ENCODE results near the gene OSBPL10. TPM values are rescaled to one million over a fixed set of nuclear protein-coding genes. Genes with fewer than 3 reads are reported as not detected.

The OSBPL10 gene
- total RNA-seq, 1 donor from 2014 or later: 17.3 TPM

DNA sequence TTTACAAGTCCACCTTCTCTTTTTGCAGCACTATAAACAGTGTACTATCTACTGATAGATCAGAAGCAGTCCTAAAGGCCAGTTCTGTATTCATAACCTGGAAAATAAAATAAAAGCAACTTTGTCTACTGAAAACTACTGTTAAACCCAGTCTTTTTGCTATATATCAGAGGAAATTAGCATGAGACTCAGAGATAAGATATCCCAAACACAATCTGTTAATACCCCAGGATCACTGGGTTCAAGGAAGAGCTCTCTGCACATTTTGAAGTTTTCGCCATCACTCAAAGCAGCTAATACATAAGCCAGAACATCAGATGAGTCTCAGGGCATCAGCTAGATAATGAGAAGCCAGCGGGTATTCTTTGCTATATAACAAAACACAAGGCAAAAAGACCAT, 21.8 kb downstream of the OSBPL10 start:
- no peak for DNase-seq (ENCODE audit: low read depth, low spot score)

DNA sequence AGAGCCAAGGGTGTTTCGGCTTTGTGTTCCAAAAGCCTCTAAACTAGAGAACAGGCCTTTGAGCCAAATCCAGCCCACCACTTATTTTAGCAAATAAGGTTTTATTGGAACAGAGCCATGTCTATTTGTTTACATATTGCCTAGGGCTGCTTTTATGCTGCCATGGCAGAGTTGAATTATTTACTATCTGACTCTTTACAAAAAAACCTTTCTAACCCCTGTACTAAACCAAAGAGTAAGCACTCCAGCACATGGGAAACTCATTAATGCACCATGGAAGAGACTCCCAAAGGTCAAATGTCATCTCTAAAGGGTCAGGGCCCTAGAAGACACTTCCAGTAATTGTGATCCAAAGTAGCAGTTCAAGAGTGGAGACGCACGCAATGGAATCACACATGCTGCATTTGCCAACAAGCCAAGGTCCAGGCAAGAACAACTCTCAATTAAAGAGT, 22.3 kb downstream of the OSBPL10 start:
- no peak for DNase-seq (ENCODE audit: low read depth, low spot score)

DNA sequence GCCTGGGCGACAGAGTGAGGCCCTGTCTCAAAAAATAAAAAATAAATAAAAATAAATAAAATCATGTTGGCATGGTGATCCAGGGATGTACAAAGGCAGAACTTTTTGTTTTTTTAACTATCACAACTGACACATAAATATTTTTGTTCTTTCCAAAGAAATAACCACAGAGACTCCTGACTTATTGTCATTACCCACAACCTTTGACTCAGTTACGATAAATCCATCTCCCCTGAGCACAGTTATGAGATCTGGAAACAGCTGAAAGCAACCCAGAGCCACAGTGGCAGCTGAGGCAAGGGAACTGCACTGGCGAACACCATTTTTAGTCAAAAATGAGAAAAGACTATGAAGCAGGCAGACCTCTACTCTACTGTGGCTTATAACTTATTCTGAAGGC, 24.0 kb downstream of the OSBPL10 start:
- no peak for DNase-seq (ENCODE audit: low read depth, low spot score)

DNA sequence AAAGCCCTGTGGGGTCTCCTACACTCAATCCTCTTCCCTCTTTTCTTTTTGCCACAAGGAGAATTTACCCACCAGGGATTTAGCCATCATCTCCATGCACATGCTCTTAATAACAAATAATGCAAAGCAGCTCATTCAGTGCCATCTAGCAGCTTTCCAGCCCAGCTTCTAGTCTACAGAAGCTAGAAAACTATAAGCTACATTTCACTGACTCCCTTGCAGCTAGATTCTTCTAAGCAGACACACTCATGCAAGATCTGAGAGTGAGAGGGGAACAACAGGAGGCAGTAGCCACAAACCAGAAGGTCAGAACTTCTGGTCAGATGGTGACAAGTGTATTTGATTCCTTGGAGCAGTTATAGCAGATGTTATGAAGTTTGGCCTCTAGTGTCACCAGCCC, 25.5 kb downstream of the OSBPL10 start:
- DNase-seq (ENCODE audit: low read depth, low spot score): no peak

DNA sequence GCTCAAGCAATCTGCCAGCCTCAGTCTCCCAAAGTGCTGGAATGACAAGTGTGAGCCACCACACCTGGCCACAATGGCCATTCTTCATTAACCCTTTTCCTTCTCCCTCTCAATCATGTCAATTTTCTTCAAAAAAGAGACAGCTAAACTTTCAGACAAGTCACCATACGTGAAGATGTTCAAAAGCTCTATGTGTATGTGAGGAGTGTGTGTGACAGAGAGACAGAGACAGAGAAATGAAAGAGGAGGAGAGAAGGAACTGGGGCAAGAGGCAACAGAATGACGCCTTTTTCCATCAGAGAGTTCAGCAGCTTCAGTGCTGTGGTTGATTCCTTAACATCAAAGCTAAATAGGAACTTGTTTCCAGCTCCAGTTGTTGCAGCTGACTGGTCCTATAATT, 27.4 kb downstream of the OSBPL10 start:
- DNase-seq (ENCODE audit: low read depth, low spot score): no peak

DNA sequence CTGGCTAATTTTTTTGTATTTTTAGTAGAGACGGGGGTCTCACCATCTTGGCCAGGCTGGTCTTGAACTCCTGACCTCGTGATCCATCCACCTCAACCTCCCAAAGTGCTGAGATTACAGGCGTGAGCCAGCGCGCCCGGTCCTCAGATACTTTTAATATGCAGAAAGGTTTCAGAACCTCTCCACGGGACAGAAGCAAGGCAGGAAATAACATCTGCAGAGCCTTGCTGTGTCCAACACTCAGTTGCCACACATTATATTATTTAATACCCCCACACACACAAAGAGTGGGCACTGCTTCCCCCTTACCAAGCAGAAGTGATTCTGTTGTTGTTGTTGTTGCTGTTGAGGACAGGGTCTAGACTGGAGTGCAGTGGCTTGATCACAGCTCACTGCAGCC, 28.0 kb downstream of the OSBPL10 start:
- DNase-seq (ENCODE audit: low read depth, low spot score): no peak

DNA sequence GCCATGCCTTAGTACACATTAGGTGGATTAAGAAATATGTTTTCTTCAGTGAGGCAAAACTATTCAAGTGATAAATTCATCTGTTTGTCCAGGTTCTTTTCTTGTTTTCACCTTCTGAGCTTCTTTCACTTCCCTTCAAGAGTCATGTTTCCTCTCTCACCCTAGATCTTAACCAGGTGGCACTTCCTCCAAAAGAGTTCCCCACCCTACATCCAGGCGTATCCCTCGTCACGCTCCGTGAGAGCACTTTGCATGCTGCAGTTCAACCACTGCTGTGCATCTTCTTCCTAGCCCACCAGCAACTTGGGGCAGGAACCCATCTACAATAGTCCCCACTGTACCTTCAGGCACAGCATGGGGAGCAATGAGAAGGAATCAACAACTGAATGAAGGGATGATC, 28.9 kb downstream of the OSBPL10 start:
- DNase-seq (ENCODE audit: low read depth, low spot score): no peak

DNA sequence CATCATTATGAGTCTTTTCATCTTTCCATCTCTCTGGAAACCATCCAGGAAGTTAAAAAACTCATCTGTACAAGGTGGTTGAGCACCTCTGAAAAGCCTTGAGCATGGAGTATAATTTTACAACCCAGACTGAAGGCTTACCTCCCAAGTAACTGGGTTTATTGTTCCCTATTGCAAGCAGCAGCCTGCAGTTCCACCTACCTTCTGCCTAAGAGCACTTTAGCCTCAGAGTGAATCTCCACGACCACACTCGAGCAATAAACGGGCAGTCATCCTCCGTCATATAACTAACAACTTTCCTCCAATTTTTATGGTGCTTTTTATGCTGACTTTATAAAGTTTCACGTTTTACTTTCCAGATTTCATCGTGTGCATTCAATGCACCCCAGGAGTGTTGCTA, 32.8 kb downstream of the OSBPL10 start:
- no peak for DNase-seq (ENCODE audit: low read depth, low spot score)

DNA sequence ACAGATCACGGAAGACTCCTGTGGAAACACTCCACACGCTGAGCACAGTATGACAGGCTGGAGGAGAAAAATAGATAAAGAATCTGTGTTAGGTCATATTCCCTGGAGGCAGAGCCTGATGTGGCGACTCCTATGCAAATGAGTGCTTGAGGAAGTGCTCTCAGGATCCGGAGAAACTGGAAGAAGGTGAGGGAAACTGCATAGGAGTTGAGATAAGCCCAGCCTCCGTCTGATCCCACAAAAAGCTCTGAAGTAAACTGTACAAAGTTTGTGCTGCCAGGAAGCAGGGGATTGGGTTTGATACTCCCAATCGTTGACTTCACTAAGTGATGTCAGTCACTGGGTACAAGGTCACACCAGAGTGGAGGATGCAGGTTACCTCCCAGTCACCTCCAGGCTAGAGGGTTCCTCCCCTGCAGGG, 33.4 kb downstream of the OSBPL10 start:
- no peak for DNase-seq (ENCODE audit: low read depth, low spot score)

DNA sequence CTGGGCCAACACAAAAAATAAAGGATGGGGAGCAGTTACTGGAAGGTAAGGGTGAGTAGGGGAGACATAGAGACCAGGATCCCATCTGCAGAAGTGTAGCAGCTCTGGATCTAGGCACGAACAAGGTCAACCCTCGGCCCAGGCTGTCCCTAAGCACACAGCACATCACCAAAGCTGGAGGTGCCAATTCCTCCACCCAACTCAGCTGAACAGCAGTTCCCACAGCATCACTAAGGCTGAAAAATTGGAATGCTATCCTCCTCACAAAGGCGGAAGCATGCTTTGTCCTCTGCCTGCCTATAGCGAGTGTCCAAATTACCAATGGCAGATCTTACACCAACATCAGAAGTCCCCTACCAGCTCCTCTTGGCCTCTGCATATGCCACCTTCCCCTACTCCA, 33.9 kb downstream of the OSBPL10 start:
- no peak for DNase-seq (ENCODE audit: low read depth, low spot score)

DNA sequence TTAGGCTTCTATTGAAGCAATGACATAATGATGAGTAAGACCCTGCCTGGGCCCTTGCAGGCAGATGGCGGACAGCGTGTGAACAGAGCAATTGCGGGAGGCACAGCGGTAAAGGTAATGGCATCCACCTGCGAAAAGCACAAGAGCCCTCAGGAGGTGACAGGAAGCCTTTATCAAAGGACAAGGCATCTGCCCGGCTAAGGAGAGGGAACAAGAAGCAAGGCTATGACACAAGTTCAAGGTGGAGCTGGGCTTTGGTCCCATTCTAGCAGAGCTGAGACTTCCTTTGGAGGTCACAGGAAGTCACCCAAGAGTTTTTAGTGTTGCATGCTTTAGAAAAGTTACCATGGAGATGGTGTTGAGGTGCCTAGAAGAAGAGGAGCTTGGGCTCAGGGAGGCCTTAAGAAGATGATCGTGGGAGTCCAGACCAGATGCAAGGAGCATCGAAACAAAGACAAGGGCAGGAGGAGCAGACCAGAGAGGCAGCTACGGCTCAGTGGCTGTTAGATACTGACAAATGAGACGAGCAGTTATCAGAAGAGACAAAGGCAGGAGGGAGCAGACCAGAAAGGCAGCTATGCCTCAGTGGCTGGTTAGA, 34.5 kb downstream of the OSBPL10 start:
- DNase-seq (ENCODE audit: low read depth, low spot score): no peak

DNA sequence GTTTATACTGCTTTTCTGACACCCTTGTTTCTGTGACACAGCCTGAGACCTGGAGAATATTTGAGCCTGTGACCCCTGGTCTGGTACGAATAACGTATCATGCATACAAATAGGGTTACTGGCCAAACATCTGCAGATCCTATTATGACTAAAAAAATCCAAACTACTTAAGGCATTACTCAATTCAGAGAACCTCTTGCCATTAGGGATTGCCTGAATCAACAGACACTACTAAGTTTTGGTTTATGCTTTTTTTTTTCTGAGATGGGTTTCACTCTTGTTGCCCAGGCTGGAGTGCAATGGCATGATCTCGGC, 35.4 kb downstream of the OSBPL10 start:
- no peak for DNase-seq (ENCODE audit: low read depth, low spot score)

DNA sequence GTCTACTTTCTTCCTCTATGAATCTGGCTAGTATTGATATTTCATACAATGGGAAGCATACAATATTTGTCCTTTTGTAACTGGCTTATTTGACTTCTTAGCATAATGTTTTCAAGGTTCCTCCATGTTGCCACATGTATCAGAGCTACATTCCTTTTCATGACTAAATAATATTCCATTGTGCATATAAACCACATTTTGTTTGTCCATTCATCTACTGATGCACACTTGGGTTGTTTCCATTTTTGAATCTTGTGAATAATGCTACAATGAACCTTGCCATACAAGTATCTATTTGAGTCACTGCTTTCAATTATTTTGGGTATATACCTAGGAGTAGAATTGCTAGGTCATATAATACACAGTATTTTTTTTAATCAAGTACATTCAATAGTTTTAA, 38.0 kb downstream of the OSBPL10 start:
- no peak for DNase-seq (ENCODE audit: low read depth, low spot score)

DNA sequence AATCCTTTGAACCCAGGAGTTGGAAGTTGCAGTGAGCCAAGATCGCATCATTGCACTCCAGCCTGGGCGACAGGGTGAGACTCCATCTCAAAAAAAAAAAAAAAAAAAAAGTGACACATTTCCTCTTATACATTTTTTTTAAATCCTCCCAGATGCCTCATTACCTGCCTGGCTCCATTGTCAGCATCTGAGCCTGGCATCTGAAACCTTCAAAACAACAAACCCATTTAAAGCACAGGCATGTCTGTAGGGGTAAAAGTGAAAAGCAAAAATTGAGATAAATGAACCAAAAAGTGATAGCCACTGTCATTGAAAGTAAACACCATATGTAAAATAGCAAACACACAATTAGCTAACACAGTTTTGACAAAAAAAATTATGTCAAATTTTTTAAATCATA, 38.6 kb downstream of the OSBPL10 start:
- no peak for DNase-seq (ENCODE audit: low read depth, low spot score)

DNA sequence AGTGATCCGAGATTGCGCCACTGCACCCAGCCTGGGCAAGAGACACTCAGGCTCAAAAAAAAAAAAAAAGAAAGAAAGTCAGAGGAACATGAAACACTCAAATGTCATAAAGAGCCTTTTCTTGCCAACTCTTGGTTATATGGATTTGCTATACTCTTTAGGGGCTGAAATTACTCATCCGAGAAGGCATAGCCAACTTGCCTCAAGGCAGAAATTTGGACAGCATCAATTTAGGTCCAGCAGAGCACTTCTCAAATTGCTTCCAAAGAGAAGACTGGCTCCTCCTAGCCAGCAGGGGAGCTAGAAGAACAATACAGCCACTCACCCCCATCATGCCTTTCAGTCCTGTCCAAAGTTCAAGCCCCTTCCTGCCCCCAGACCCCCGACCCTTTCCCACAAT, 43.8 kb downstream of the OSBPL10 start:
- no peak for DNase-seq (ENCODE audit: low read depth, low spot score)

DNA sequence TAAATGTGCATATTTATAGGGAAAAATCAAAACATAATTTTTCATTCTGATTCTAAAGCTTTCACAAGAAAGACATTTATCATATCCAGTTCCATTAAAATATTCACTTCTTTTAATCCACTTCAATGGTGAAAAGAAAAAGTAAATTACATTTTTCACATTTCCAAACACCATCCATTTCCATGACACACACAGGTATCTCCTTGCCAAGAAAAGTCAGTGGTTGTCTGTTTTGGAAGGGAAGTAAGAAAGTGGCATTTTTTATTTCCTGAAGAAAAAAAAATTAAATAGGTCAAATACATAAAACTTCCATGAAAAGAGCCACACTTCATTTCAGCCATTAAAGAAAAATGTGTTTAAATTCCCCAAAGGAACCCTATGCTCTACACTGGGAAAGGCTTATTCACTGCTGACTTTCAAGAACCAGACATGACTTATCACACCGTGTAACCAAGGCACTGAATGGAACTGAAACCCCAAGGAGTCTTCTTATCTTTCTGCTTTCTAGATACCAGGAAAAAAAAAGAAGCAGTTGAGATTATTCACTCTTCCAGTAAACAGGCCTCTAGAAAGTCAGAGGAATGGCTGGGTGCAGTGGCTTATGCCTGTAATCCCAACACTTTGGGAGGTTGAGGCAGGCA, 44.5 kb downstream of the OSBPL10 start:
- DNase-seq (ENCODE audit: low read depth, low spot score): no peak

DNA sequence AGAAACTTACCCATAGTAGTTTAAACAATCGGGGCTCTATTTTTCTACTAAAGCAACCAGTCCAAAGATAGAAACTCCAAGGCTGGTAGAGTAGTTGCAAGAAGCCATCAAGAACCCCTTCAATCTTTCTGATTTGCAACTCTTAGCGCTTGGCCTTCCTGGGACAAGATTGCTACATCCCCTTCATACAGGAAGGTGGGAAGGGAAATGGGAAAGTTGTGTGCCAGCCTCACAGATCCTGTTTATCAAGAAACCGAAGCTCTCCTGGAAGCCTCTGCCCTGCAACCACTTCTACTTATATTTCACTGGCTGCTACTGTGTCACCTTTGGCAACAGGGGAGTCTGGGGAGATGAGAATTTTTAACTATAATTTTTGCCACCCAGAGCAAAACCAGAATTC, 46.2 kb downstream of the OSBPL10 start:
- no peak for DNase-seq (ENCODE audit: low read depth, low spot score)

DNA sequence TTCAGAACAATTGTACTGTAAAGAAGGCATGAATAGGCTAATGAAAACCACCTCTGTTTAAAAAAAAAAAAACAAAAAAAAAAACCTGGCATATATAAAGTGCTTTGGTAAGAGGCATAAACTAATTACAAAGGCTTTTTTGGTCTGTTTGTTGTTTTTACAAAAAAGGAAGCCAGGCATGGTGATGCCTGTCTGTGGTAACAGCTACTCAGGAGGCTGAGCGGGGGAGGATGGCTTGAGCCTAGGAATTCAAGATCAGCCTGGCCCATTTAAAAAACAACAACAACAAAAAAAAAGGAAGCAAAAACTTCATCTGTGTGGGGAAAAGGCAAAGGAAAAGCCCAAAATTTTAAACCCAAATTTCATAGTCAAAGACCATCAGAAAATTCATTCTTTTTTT, 47.0 kb downstream of the OSBPL10 start:
- no peak for DNase-seq (ENCODE audit: low read depth, low spot score)

DNA sequence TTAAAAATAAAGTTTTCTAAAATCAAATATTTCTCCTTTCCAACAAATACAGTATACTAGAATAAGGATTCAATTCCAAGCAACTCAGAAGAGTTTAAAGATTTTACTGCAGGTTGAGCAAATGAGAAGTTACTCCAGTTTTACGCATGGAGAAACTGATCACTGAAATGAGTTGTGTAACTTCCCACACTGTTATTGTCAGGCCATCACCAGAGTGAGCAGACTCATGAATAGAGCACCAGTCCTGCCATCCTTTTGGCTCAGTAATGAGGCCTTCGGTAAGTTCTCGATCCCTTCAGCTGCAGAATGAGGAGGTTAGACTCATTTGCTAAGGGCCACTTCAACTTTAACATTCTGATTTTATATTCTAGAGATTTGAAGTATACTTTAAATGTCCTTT, 48.1 kb downstream of the OSBPL10 start:
- no peak for DNase-seq (ENCODE audit: low read depth, low spot score)

DNA sequence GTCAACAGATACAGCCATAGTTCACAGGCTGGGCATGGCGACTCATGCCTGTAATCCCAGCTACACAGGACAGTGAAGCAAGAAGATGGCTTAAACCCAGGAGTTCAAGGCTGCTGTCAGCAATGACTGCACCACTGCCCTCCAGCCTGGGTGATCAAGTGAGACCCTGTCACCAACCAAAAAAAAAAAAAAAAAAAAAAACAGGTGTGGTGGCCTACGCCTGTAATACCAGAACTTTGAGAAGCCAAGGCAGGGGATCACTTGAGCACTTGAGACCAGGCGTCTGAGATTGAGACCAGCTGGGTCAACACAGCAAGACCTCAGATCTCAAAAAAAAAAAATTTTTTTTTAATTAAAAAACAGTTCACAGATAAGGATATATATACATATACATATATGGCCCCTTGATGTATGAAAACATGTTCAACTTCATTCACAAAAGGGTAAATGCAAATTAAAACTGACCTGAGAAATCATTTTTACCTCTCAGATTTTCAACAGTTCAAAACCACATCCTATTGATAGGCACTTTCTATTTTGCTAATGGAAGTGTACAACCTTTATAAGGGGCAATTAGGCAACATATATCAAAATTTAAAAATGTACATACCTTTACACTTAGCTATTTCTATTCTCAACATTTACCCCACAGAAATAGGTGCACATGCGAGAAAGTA, 51.1 kb downstream of the OSBPL10 start:
- no peak for DNase-seq (ENCODE audit: low read depth, low spot score)

DNA sequence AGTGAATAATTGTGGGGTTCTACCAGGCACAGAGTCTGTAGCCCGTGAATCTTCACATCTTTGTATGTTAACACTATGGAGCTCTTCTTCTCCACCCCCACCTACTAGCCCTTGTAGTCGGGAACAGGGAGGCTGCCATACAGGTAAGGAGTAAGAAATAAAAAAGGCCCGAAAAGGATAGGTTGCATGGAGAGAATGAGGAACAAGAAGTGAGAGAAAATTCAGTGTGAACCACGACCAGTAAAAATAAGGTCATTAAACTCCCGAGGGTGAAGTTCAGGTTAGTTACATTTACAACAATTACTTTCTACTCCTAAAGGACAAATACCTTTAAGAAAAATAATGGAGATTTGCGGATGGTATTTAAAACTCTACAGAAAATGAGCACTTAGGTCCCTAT, 53.3 kb downstream of the OSBPL10 start:
- no peak for DNase-seq (ENCODE audit: low read depth, low spot score)

DNA sequence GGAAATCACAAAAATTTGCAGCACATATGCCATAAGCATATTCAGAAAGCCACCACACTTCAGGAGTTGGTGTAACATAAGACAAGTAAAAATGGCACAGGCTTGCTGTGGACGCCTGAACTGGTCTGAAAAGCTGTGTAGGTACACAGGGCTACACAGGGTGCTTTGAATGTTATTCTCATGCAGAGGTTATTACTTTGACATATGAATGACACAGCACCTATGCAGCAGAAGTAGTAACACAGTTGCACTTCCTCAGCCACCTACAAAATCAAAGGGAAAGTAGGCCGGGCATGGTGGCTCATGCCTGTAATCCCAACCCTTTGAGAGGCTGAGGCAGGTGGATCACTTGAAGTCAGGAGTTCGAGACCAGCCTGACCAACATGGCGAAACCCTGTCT, 54.5 kb downstream of the OSBPL10 start:
- no peak for DNase-seq (ENCODE audit: low read depth, low spot score)

DNA sequence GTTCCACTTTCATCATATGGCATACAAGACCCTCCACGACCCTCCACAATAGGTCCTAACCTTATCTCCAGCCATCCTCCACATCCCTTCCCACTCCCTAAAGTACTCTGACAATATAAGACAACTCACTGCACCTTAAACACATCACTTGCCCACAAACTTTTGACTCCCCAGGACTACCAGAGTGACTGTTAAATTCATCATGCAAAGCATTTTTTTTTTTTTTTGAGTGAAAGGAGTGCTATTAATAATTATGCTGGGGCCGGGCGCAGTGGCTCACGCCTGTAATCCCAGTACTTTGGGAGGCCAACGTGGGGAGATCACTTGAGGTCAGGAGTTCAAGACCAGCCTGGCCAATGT, 55.8 kb downstream of the OSBPL10 start:
- DNase-seq (ENCODE audit: low read depth, low spot score): no peak
